A549 (cell line): ENCODE data around the gene ACP3.

Source experiments
- CEBPB ChIP-seq, 2 experiments: fragments of >200 bp in 1 of 2; sonication (Bioruptor Twin) in 1 of 2; formaldehyde crosslinking in 1 of 2; IDR thresholded peaks; 2 replicates each; pipeline ENCODE4 v1.6.1; 2012 to 2016
- ELK1 ChIP-seq: fragments of 150-350 bp; IDR thresholded peaks from 2 replicates; pipeline ENCODE4 v1.6.1; 2014; ENCODE audit warnings: low read depth, mild to moderate bottlenecking, low read length
- EP300 ChIP-seq, 2 experiments: fragments of >200 bp; sonication (Bioruptor Twin); formaldehyde crosslinking; IDR thresholded peaks; 2 replicates in 1 of 2; 3 replicates in 1 of 2; pipeline ENCODE4 v1.6.1; 2016 to 2017
- HOXA7 ChIP-seq: fragments of 250-450 bp; sonication (Bioruptor Pico); IDR thresholded peaks from 2 replicates; pipeline ENCODE4 v1.5.0; 2020; ENCODE audit warnings: mild to moderate bottlenecking, moderate library complexity
- JUN ChIP-seq, 2 experiments: fragments of >200 bp; sonication (Bioruptor Twin); formaldehyde crosslinking; IDR thresholded peaks; 2 replicates in 1 of 2; 3 replicates in 1 of 2; pipeline ENCODE4 v1.6.1; 2016 to 2017
- MYC ChIP-seq: IDR thresholded peaks from 2 replicates; pipeline ENCODE4 v1.6.1; 2012; ENCODE audit warnings: mild to moderate bottlenecking, inconsistent platforms, low read length, improper control_type of control experiment, borderline replicate concordance
- PBX3 ChIP-seq: IDR thresholded peaks from 2 replicates; pipeline ENCODE4 v1.6.1; 2012
- PHF8 ChIP-seq: fragments of 200-600 bp; sonication (generic); IDR thresholded peaks from 2 replicates; pipeline ENCODE4 v1.6.1; 2016; ENCODE audit warnings: low read depth, mild to moderate bottlenecking, antibody characterized with exemption, moderate library complexity, borderline replicate concordance
- POLR2A ChIP-seq: IDR thresholded peaks from 2 replicates; pipeline ENCODE4 v1.6.1; 2012; ENCODE audit warnings: mild to moderate bottlenecking, low read length
- RCOR1 ChIP-seq: fragments of 150-350 bp; IDR thresholded peaks from 2 replicates; pipeline ENCODE4 v1.6.1; 2014; ENCODE audit warnings: antibody characterized with exemption, low read length, low read depth
- RFX5 ChIP-seq: fragments of 450-650 bp; IDR thresholded peaks from 2 replicates; pipeline ENCODE4 v1.7.1; 2014; ENCODE audit warnings: antibody characterized with exemption, mild to moderate bottlenecking, moderate library complexity
- TF ChIP-seq, protein P1 (sequence below): fragments of >200 bp; sonication (Bioruptor Twin); formaldehyde crosslinking; IDR thresholded peaks from 3 replicates; pipeline ENCODE4 v1.5.1; 2016
- TF ChIP-seq, protein P2 (sequence below): fragments of 200-600 bp; sonication (generic); IDR thresholded peaks from 2 replicates; pipeline ENCODE4 v1.6.1; 2016; ENCODE audit warnings: antibody characterized with exemption, mild to moderate bottlenecking, moderate library complexity
- TF ChIP-seq, protein P3 (sequence below): fragments of 250-450 bp; sonication (Bioruptor Pico); IDR thresholded peaks from 2 replicates; pipeline ENCODE4 v1.5.0; 2021; ENCODE audit warnings: mild to moderate bottlenecking, moderate library complexity, borderline replicate concordance

GRCh38 chr3:132341746-132342145 lies 24.5 kb downstream of the ACP3 start:
- TF ChIP-seq POLR2A = no peak
- no peak for TF ChIP-seq PBX3
- no peak for TF ChIP-seq CEBPB (IDR thresholded peaks at IDR 0.05)
- no peak for TF ChIP-seq HOXA7
- TF ChIP-seq, protein P1, sequence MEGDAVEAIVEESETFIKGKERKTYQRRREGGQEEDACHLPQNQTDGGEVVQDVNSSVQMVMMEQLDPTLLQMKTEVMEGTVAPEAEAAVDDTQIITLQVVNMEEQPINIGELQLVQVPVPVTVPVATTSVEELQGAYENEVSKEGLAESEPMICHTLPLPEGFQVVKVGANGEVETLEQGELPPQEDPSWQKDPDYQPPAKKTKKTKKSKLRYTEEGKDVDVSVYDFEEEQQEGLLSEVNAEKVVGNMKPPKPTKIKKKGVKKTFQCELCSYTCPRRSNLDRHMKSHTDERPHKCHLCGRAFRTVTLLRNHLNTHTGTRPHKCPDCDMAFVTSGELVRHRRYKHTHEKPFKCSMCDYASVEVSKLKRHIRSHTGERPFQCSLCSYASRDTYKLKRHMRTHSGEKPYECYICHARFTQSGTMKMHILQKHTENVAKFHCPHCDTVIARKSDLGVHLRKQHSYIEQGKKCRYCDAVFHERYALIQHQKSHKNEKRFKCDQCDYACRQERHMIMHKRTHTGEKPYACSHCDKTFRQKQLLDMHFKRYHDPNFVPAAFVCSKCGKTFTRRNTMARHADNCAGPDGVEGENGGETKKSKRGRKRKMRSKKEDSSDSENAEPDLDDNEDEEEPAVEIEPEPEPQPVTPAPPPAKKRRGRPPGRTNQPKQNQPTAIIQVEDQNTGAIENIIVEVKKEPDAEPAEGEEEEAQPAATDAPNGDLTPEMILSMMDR = no peak
- no peak for TF ChIP-seq EP300 (IDR thresholded peaks at IDR 0.05)
- TF ChIP-seq RCOR1 = no peak
- TF ChIP-seq, protein P2, sequence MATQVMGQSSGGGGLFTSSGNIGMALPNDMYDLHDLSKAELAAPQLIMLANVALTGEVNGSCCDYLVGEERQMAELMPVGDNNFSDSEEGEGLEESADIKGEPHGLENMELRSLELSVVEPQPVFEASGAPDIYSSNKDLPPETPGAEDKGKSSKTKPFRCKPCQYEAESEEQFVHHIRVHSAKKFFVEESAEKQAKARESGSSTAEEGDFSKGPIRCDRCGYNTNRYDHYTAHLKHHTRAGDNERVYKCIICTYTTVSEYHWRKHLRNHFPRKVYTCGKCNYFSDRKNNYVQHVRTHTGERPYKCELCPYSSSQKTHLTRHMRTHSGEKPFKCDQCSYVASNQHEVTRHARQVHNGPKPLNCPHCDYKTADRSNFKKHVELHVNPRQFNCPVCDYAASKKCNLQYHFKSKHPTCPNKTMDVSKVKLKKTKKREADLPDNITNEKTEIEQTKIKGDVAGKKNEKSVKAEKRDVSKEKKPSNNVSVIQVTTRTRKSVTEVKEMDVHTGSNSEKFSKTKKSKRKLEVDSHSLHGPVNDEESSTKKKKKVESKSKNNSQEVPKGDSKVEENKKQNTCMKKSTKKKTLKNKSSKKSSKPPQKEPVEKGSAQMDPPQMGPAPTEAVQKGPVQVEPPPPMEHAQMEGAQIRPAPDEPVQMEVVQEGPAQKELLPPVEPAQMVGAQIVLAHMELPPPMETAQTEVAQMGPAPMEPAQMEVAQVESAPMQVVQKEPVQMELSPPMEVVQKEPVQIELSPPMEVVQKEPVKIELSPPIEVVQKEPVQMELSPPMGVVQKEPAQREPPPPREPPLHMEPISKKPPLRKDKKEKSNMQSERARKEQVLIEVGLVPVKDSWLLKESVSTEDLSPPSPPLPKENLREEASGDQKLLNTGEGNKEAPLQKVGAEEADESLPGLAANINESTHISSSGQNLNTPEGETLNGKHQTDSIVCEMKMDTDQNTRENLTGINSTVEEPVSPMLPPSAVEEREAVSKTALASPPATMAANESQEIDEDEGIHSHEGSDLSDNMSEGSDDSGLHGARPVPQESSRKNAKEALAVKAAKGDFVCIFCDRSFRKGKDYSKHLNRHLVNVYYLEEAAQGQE = no peak
- TF ChIP-seq, protein P3, sequence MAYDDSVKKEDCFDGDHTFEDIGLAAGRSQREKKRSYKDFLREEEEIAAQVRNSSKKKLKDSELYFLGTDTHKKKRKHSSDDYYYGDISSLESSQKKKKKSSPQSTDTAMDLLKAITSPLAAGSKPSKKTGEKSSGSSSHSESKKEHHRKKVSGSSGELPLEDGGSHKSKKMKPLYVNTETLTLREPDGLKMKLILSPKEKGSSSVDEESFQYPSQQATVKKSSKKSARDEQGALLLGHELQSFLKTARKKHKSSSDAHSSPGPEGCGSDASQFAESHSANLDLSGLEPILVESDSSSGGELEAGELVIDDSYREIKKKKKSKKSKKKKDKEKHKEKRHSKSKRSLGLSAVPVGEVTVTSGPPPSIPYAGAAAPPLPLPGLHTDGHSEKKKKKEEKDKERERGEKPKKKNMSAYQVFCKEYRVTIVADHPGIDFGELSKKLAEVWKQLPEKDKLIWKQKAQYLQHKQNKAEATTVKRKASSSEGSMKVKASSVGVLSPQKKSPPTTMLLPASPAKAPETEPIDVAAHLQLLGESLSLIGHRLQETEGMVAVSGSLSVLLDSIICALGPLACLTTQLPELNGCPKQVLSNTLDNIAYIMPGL (CRISPR knock-in tag) = no peak
- TF ChIP-seq ELK1 = no peak
- TF ChIP-seq JUN (IDR thresholded peaks at IDR 0.05) = no peak
- no peak for TF ChIP-seq RFX5
- TF ChIP-seq PHF8 = no peak
- no peak for TF ChIP-seq MYC
